ACC112 (cell line): ENCODE measurements around the gene ZG16B.

Experiments
- H2AFZ ChIP-seq: fragments of 200-600 bp; sonication (generic); one replicate; pipeline ENCODE4 v1.6.0; 2017; ENCODE audit warnings: antibody characterized with exemption, low read length; ENCODE audit not compliant: unreplicated experiment
- H3K27ac ChIP-seq: fragments of 200-600 bp; sonication (generic); 2 replicates; pipeline ENCODE4 v1.5.1; 2014; ENCODE audit warnings: low read depth, mild to moderate bottlenecking, antibody characterized with exemption, low read length, moderate library complexity
- H3K27me3 ChIP-seq: fragments of 200-600 bp; sonication (generic); 2 replicates; pipeline ENCODE4 v1.6.1; 2014; ENCODE audit warnings: mild to moderate bottlenecking, antibody characterized with exemption, low read length, moderate library complexity, mixed read lengths; ENCODE audit not compliant: insufficient read depth
- H3K36me3 ChIP-seq: fragments of 200-600 bp; sonication (generic); 2 replicates; pipeline ENCODE4 v1.6.1; 2016; ENCODE audit warnings: mild to moderate bottlenecking, antibody characterized with exemption, low read length, moderate library complexity, mixed read lengths; ENCODE audit not compliant: insufficient read depth
- H3K4me1 ChIP-seq: fragments of 200-600 bp; sonication (generic); one replicate; pipeline ENCODE4 v1.6.1; 2016; ENCODE audit warnings: low read length, mixed read lengths; ENCODE audit not compliant: insufficient read depth, unreplicated experiment, control insufficient read depth
- H3K4me3 ChIP-seq: fragments of 200-600 bp; sonication (generic); 2 replicates; pipeline ENCODE4 v1.5.1; 2014; ENCODE audit warnings: mild to moderate bottlenecking, low read depth, low read length
- H3K79me2 ChIP-seq: fragments of 200-600 bp; sonication (generic); one replicate; pipeline ENCODE4 v1.6.0; 2016; ENCODE audit warnings: low read length; ENCODE audit not compliant: control insufficient read depth, unreplicated experiment, insufficient read depth

The ZG16B gene

DNA sequence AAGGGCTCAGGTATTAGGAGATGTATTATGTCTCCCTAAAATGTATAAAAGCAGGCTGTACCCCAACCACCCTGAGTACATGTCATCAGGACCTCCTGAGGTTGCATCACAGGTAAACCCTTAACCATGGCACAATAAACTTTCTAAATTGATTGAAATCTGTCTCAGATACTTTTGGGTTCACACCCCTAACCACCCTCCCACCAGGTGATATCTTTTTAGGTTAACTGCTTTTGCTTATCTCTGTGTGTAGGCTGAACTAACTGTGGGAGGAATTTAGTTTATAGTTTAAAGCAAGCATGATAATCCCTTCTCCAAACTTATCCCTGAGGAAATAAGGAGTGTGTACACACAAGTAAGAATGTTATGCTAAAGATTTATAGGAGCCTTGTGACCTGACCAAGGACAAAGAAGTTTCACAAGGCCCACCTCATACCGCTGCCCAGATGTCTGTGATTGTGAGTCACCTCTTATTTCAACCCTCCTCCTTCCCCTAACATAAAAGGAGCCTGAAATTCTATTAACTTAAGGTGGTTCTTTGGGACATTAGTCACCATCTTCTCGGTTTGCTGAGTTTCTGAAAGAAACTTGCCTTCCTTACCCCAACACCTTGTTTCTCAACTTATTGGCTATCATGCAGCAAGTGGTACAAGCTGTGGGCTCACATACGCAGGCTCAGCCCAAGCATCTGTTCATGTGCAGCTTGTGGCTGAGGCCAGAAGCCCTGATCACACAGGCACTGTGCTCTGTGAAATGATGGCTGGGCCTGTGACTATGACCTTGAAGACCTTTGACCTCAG is 16.6 kb downstream of the ZG16B start:
- Histone ChIP-seq H2AFZ (no peak overlapping the region), H3K79me2 (no peaks in the 10 kb centered on the region), H3K27ac (no peak overlapping the region), H3K4me1 (no peaks in the 10 kb centered on the region), H3K4me3 (no peak overlapping the region), H3K36me3 (no peaks in the 10 kb centered on the region), H3K27me3 (0 out of 2 replicates have a peak, but pooled peaks cover 8% of the 10 kb centered on the region)

DNA sequence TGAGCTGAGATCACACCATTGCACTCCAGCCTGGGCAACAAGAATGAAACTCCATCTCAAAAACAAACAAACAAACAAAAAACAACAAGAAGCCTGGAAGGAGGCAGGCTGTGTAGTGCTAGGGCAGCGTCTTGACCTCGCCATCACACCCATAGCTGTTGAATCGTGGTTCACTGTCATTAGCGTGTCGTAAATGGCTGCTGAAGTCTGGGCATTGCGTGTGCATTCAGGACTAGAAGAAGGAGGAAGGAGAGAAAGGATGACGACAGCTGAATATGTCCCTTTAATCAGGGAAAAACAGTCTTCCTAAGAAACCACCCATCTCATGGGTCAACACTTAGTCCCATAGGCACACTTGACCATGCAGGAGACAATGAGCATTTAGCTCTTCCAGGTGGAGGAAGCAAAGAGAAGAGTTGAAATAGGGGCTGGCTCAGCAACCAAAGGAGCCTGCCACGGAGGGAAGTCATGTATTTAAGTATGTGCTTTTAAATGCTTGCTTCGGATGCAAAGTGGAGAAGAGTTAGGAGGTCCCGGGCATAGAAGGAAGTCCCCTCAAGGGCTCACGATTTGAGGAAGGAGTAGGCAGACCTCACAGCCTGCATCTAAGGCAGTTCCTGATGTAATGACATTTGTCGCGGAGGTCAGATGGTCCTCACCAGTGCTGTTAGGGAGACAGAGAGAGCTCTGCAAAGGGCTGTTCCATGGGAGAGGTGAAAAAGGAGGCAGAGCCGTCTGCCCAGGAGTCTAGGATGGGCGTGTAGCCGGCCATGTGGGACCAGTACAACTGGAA is 19.0 kb downstream of the ZG16B start:
- no peak overlapping the region for H3K4me3 ChIP-seq
- H3K27me3 ChIP-seq, result 0 out of 2 replicates have a peak, but pooled peaks cover 8% of the 10 kb centered on the region
- no peak overlapping the region for H2AFZ ChIP-seq
- H3K79me2 ChIP-seq, result no peaks in the 10 kb centered on the region
- H3K36me3 ChIP-seq, result no peaks in the 10 kb centered on the region
- H3K27ac ChIP-seq, result no peak overlapping the region
- H3K4me1 ChIP-seq, result no peaks in the 10 kb centered on the region

DNA sequence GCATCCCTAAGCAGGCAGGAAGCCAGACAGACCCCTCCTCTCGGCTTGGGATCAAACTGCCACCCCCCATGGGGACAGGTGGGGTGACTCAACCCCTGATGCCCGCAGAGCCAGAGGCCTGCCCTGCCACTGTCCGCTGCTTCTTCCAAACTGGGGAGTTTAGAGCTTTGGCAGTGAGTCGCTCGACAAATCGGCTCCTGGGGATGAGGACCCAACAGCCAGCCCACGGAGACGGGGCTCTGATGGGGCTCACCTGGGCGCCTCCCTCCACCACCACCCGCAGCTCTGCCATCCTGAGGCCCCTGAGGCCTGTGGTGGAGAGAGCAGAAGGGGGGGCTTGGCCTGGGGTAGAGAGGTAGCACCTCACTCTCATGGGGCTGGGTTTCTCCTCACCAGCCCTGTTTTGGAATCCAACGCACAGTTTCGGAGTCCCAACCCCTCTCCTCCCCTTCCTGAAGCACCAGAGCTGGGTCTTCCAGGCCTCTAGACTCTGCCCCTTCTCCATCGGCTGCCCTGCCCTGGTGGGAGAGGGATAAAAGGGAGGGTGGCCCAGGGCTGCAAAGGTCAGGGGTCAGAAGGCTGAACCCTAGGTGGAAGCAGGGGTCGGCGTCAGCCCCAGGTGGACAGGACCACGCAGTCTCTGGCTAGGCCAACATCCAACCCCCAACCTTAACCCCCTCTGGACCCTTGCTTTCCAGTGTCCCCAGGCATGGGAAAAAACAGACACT is 22.1 kb downstream of the ZG16B start:
- H3K27ac ChIP-seq, result no peak overlapping the region
- 0 out of 2 replicates have a peak, but pooled peaks cover 8% of the 10 kb centered on the region for H3K27me3 ChIP-seq
- no peaks in the 10 kb centered on the region for H3K79me2 ChIP-seq
- no peak overlapping the region for H2AFZ ChIP-seq
- no peaks in the 10 kb centered on the region for H3K36me3 ChIP-seq
- no peak overlapping the region for H3K4me3 ChIP-seq
- H3K4me1 ChIP-seq, result no peaks in the 10 kb centered on the region

DNA sequence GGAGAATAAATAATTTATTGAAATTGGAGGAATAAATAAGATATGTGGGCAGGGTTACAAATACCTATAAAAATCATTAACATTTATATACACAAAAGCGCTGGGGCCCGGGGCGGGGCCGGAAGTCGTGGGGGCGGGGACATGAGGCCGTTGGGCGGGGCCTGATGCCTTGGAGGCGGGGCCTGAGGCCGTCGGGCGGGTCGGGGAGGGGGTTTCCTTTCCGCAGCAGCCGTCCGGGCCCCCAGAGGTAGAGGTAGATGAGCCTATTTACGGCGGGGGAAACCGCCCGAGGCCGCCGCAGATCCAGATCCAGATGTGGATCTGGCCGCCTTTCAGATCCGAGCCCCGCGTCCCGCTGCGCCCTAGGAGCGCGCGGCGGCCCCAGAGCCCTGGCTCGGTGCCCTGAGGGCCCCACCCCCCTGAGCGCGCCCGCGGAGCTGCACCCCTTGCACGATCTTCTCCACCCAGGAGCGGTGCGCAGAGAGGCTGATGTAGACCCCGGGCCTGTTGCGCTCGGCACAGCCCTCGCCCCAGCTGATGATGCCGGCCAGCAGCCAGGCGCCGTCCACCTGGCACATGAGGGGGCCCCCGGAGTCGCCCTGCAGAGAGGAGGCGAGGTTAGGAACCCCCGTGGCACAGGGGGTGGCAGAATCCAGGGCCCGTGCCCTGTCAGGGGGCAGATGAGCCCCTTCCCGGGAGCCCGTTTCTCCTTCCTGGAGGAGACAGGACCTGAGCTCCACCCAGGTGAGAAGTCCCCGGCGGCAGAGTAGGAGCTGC is 22.8 kb downstream of the ZG16B start:
- no peak overlapping the region for H2AFZ ChIP-seq
- H3K27me3 ChIP-seq, result peaks cover 8% of the 10 kb centered on the region; the same call in 1 of the 2 replicates

DNA sequence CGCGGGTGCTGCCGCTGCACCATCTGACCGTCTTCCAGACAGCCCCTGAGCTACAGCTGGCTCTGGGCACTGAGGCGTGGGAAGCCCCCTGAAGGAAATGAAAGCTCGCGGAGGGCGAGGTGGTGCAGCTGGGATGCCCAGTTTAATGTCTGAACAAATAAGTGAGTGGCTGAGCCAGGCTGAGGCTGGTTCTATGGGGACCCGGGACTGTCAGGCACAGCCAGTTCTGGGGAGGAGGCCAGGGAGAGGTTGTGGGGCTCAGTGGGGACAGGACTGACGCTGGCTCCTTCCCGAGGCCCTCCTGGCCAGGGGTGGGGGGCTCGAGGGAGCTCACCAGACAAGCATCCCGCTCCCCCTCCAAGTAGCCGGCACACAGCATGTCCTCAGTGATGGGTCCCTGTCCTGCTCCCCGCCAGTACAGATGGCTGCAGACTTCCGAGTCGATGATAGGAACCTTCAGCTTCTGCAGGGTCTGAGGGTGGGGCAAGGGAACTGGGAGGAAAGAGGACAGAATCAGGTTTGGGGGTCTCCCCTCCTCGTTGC is 23.5 kb downstream of the ZG16B start:
- Histone ChIP-seq H3K27me3 (peaks cover 15% of the 10 kb centered on the region; the same call in 1 of the 2 replicates), H3K27ac (no peak overlapping the region), H3K4me3 (no peak overlapping the region), H2AFZ (no peak overlapping the region), H3K79me2 (no peaks in the 10 kb centered on the region), H3K36me3 (no peaks in the 10 kb centered on the region), H3K4me1 (no peaks in the 10 kb centered on the region)

More for the DNA sequence above, 22.8 kb downstream of the ZG16B start:
- Histone ChIP-seq H3K4me1 (no peaks in the 10 kb centered on the region), H3K27ac (no peak overlapping the region), H3K4me3 (no peak overlapping the region), H3K36me3 (no peaks in the 10 kb centered on the region), H3K79me2 (no peaks in the 10 kb centered on the region)

DNA sequence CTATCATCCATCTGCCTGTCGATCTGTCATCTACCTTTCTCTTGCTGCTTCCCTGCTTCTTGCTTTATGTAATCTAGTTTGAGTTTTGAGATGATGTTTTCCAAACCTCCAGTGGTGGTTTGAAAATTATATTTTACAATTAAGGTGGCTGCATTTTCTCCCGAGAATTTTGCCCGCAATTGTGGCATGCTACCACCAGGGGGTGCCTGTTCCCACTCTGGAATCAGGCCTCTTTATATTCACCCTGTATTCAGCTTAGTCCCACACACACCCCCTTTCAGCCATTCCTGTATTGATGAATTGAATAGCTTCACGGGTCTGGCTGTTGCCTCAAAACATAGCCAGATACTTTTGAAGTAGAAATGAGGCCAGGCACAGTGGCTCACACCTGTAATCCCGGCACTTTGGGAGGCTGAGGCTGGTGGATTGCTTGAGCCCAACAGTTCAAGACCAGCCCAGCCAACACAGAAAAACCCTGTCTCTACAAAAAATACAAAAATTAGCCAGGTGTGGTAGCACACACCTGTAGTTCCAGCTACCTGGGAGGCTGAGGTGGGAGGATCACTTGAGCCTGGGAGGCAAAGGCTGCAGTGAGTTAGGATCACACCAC is 24.7 kb downstream of the ZG16B start:
- Histone ChIP-seq H3K27me3 (peaks cover 12% of the 10 kb centered on the region; the same call in 1 of the 2 replicates), H3K36me3 (no peaks in the 10 kb centered on the region), H2AFZ (no peak overlapping the region), H3K79me2 (no peaks in the 10 kb centered on the region), H3K4me1 (no peaks in the 10 kb centered on the region), H3K27ac (no peak overlapping the region), H3K4me3 (no peak overlapping the region)

DNA sequence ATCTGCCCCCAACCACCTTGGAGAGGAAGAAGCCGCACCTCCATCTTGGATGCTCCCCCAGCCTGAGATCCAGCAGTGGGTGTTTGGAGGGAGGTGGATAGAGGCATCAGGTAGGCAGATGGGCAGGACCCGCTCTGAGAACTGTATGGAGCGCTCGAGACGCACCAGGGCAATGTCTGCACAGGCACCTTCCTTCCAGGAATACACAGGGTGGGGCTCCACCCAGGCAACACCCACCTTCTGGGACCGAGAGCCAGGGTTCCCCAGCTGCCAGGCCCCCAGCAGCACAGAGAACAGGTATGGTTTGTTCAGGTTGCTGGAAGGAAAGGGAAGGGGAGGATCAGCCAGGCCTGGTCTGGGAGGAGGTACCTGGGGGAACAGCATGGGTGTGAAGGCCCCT is 25.4 kb downstream of the ZG16B start:
- H3K27ac ChIP-seq, result no peak overlapping the region

DNA sequence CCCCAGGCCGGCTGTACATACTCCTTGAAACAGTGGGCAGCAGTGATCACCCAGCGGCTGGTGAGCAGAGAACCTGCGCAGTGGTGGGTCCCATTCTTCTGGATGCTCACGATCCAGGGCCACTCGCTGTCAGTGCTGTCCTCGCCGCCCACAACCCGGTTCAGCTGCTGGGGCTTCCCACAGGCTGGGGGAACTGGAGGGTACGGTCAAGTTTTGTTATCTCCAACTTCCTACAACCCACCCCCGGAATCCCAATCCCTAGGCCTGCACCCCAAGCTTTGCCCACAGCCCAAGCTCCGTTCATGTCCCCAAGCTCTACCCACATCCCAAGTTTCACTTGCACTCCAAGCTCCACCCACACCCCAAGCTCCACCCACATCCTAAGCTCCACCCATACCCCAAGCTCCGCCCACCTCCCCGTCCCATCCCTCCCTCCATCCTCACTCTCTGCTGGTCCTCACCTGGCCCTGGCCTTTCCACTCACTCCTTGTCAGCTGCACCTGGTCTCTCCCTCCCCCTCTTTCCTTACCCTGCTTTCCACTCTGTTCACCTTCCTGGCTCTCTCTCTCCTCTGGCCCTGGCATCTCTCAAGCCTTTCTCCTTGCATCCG is 26.1 kb downstream of the ZG16B start:
- no peaks in the 10 kb centered on the region for H3K36me3 ChIP-seq
- H3K4me3 ChIP-seq, result no peak overlapping the region
- H2AFZ ChIP-seq, result no peak overlapping the region
- peaks cover 7% of the 10 kb centered on the region; the same call in 1 of the 2 replicates for H3K27me3 ChIP-seq
- no peaks in the 10 kb centered on the region for H3K79me2 ChIP-seq
- no peaks in the 10 kb centered on the region for H3K4me1 ChIP-seq
- H3K27ac ChIP-seq, result no peak overlapping the region

More for the DNA sequence above, 25.4 kb downstream of the ZG16B start:
- H3K36me3 ChIP-seq, result no peaks in the 10 kb centered on the region
- no peak overlapping the region for H3K4me3 ChIP-seq
- H3K4me1 ChIP-seq, result no peaks in the 10 kb centered on the region
- no peak overlapping the region for H2AFZ ChIP-seq
- peaks cover 7% of the 10 kb centered on the region; the same call in 1 of the 2 replicates for H3K27me3 ChIP-seq
- no peaks in the 10 kb centered on the region for H3K79me2 ChIP-seq

DNA sequence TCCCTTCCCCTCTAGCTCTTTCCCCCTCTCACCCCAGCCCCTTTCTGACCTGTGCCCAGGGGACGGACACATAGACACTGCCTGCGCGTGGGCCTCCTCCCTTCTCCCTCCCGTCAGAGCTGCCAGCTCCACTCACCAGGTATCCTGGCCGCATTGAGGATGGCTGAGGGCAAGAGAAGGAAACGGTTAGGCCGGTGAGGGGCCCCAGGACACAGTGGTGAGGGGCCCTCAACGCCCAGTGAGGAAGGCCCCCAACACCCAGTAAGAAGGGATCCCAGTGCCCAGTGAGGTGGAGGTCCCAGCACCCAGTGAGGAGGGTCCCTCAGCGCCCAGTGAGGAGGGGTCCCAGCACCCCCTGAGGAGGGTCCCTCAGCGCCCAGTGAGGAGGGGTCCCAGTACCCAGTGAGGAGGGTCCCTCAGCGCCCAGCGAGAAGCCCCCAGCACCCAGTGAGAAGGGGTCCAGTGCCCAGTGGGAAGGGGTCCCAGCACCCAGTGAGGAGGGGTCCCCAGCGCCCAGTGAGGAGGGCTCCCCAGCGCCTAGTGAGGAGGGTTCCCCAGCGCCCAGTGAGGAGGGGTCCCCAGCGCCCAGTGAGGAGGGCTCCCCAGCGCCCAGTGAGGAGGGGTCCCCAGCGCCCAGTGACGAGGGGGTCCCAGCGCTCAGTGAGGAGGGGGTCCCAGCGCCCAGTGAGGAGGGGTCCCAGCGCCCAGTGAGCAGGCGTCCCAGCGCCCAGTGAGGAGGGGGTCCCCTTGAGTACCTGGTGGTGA is 26.8 kb downstream of the ZG16B start:
- Histone ChIP-seq H3K36me3 (no peaks in the 10 kb centered on the region), H3K4me1 (no peaks in the 10 kb centered on the region), H3K27me3 (peaks cover 7% of the 10 kb centered on the region; the same call in 1 of the 2 replicates), H2AFZ (no peak overlapping the region), H3K27ac (no peak overlapping the region), H3K79me2 (no peaks in the 10 kb centered on the region), H3K4me3 (no peak overlapping the region)
